ENCODE measurements around the gene RBBP5. TPM values are rescaled to one million over a fixed set of nuclear protein-coding genes. Genes with fewer than 3 reads are reported as not detected.

Gene RBBP5
- total RNA-seq, 1 experiment from 2014 or later = 17.9 TPM

GRCh38 chr1:205049479-205049878, 72.3 kb downstream of the RBBP5 start:
- Histone ChIP-seq H3K9me3 (ENCODE audit: insufficient read depth, low read depth) (no peaks in the 10 kb centered on the region), H3F3A (ENCODE audit: insufficient read depth, low read depth) (no peaks in the 10 kb centered on the region), H3K4me1 (replicated peaks; ENCODE audit: insufficient read depth) (no peaks in the 10 kb centered on the region), H4K20me1 (ENCODE audit: insufficient read depth) (no peaks in the 10 kb centered on the region), H2AFZ (no peak overlapping the region), H3K4me2 (no peak overlapping the region), H3K36me3 (ENCODE audit: low read depth) (no peaks in the 10 kb centered on the region), H3K27ac (no peak overlapping the region), H3K4me3 (no peak overlapping the region), H3K27me3 (ENCODE audit: insufficient read depth, low read depth) (peaks cover 99% of the 10 kb centered on the region), H3K79me2 (ENCODE audit: low read depth) (no peaks in the 10 kb centered on the region), H3K9me2 (ENCODE audit: insufficient read depth) (no peaks in the 10 kb centered on the region)
- CTCF ChIA-PET = interaction anchor here (0.6 kb wide), 1 partner anchor 206 kb away, joined by 3 read pairs; no protein-coding TSS in a partner anchor
- BruUV-seq (replicated peaks) = no TSS peak
- intact Hi-C loops (cut with micrococcal nuclease; ENCODE audit: unreplicated experiment) = no loop called here
- POLR2A ChIA-PET (ENCODE audit: unreplicated experiment) = no interaction called here
- TF ChIP-seq CTCF (conservative IDR thresholded peaks at IDR 0.05) = no peak
- no peak for TF ChIP-seq EZH2 (IDR thresholded peaks at IDR 0.05; ENCODE audit: low read depth)
- no peak for DNase-seq

- no peaks in the 10 kb centered on the region for H3K4me1 ChIP-seq (replicated peaks; ENCODE audit: insufficient read depth)
- H3K27ac ChIP-seq = no peak overlapping the region
- H3K9me2 ChIP-seq (ENCODE audit: insufficient read depth) = no peaks in the 10 kb centered on the region
- no peaks in the 10 kb centered on the region for H4K20me1 ChIP-seq (ENCODE audit: insufficient read depth)
- CTCF ChIA-PET = no interaction called here
- BruUV-seq (replicated peaks) = no TSS peak
- no peak overlapping the region for H2AFZ ChIP-seq
- TF ChIP-seq CTCF (conservative IDR thresholded peaks at IDR 0.05) (no peak), EZH2 (IDR thresholded peaks at IDR 0.05; ENCODE audit: low read depth) (no peak)
- POLR2A ChIA-PET (ENCODE audit: unreplicated experiment) = no interaction called here
- no peak for DNase-seq
- H3K4me2 ChIP-seq = no peak overlapping the region
- no peaks in the 10 kb centered on the region for H3K36me3 ChIP-seq (ENCODE audit: low read depth)
- H3K9me3 ChIP-seq (ENCODE audit: insufficient read depth, low read depth) = no peaks in the 10 kb centered on the region
- H3K27me3 ChIP-seq (ENCODE audit: insufficient read depth, low read depth) = peaks cover 99% of the 10 kb centered on the region
- H3K79me2 ChIP-seq (ENCODE audit: low read depth) = no peaks in the 10 kb centered on the region
- intact Hi-C loops (cut with micrococcal nuclease; ENCODE audit: unreplicated experiment) = no loop called here
- no peak overlapping the region for H3K4me3 ChIP-seq
- H3F3A ChIP-seq (ENCODE audit: insufficient read depth, low read depth) = no peaks in the 10 kb centered on the region
Observed at GRCh38 chr1:205048382-205048781, 73.4 kb downstream of the RBBP5 start.

GRCh38 chr1:205047764-205048231, 74.0 kb downstream of the RBBP5 start:
- POLR2A ChIA-PET (ENCODE audit: unreplicated experiment) = no interaction called here
- H3K9me3 ChIP-seq (ENCODE audit: insufficient read depth, low read depth) = no peaks in the 10 kb centered on the region

More at GRCh38 chr1:205047764-205048231, 74.0 kb downstream of the RBBP5 start:
- no peak for DNase-seq
- H2AFZ ChIP-seq = no peak overlapping the region
- H3K79me2 ChIP-seq (ENCODE audit: low read depth) = no peaks in the 10 kb centered on the region
- no peak overlapping the region for H3K4me3 ChIP-seq
- no peaks in the 10 kb centered on the region for H3K9me2 ChIP-seq (ENCODE audit: insufficient read depth)
- H3K36me3 ChIP-seq (ENCODE audit: low read depth) = no peaks in the 10 kb centered on the region
- H3F3A ChIP-seq (ENCODE audit: insufficient read depth, low read depth) = no peaks in the 10 kb centered on the region
- no peaks in the 10 kb centered on the region for H4K20me1 ChIP-seq (ENCODE audit: insufficient read depth)
- CTCF ChIA-PET = no interaction called here
- H3K27me3 ChIP-seq (ENCODE audit: insufficient read depth, low read depth) = peaks cover 97% of the 10 kb centered on the region
- intact Hi-C loops (cut with micrococcal nuclease; ENCODE audit: unreplicated experiment) = no loop called here
- no peak for TF ChIP-seq EZH2 (IDR thresholded peaks at IDR 0.05; ENCODE audit: low read depth)
- no peak for TF ChIP-seq CTCF (conservative IDR thresholded peaks at IDR 0.05)
- H3K4me1 ChIP-seq (replicated peaks; ENCODE audit: insufficient read depth) = no peaks in the 10 kb centered on the region
- no peak overlapping the region for H3K4me2 ChIP-seq
- no TSS peak for BruUV-seq (replicated peaks)
- H3K27ac ChIP-seq = no peak overlapping the region
